Cardiac muscle cell (in vitro differentiated cells and primary cell): ENCODE measurements around the gene AKT1S1. TPM values are rescaled to one million over a fixed set of nuclear protein-coding genes. Genes with fewer than 3 reads are reported as not detected.

ENCODE experiments used
- DNase-seq, 2 donors: peaks; one replicate each; pipeline versions ENCODE4 v3.0.0 to v3.0.0-alpha.2; 2010 to 2017; ENCODE audit warnings: low read depth in 1 of 2, low spot score in 1 of 2
- H3K27ac ChIP-seq: fragments of 200-600 bp; sonication (generic); 2 replicates; pipeline ENCODE4 v1.5.1; 2016
- H3K27me3 ChIP-seq: fragments of 200-600 bp; sonication (generic); 2 replicates; pipeline ENCODE4 v1.6.0; 2016; ENCODE audit warnings: control low read depth
- H3K36me3 ChIP-seq: fragments of 200-600 bp; sonication (generic); 2 replicates; pipeline ENCODE4 v1.5.1; 2016; ENCODE audit warnings: control low read depth
- H3K4me1 ChIP-seq: fragments of 200-600 bp; sonication (generic); 2 replicates; pipeline ENCODE4 v1.8.1; 2017; ENCODE audit warnings: low read depth, mild to moderate bottlenecking, mixed run types
- H3K4me3 ChIP-seq: fragments of 200-600 bp; sonication (generic); 2 replicates; pipeline ENCODE4 v1.5.1; 2016; ENCODE audit warnings: mild to moderate bottlenecking
- H3K9me3 ChIP-seq: fragments of 200-600 bp; sonication (generic); 2 replicates; pipeline ENCODE4 v1.5.1; 2017; ENCODE audit warnings: low read depth, mild to moderate bottlenecking, control low read depth
- polyA plus RNA-seq: library from polyadenylated mRNA; unstranded; fragments of >200 nt; fragmentation: Nextera tagmentation; extraction: Ambion mirVana; gene quantifications from 2 replicates; pipeline ENCODE4 v1.2.1, GENCODE V29; 2016
- total RNA-seq: library from RNA; depleted of rRNA; stranded (reverse); fragments of >200 nt; gene quantifications from 2 replicates; pipeline ENCODE4 v1.2.3, GENCODE V29; 2016
- TF ChIP-seq, protein P1 (sequence below): IDR thresholded peaks from 2 replicates; pipeline ENCODE4 v1.5.1; 2012; ENCODE audit warnings: low read depth, mild to moderate bottlenecking, low read length

AKT1S1 gene
- total and polyA plus RNA-seq, 2 experiments from 2014 or later: 27.5 to 66.2 TPM

DNA sequence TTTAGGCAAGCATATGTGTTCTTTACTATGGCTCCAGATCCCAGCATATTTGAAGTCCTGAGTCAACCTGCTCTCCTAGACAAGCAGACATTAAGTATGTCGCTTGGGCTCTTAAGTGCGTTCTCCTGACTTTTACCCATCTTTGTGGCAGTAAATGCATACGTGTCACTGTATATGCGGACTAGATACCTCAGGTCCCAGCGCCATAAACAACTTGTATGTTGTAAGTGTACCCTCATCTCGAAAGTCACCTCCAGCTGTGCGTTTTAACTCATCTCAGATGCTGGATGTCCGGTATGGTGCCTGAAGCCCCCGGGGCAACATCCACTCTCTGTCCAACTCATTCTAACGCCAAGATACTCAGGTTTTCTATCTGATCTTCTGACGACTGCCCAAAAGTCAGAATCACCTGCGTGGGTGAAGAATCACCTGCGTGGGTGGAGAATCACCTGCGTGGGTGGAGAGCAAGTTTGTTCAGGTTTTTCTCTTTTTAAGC lies 24.5 kb downstream of the AKT1S1 start:
- TF ChIP-seq, protein P1, sequence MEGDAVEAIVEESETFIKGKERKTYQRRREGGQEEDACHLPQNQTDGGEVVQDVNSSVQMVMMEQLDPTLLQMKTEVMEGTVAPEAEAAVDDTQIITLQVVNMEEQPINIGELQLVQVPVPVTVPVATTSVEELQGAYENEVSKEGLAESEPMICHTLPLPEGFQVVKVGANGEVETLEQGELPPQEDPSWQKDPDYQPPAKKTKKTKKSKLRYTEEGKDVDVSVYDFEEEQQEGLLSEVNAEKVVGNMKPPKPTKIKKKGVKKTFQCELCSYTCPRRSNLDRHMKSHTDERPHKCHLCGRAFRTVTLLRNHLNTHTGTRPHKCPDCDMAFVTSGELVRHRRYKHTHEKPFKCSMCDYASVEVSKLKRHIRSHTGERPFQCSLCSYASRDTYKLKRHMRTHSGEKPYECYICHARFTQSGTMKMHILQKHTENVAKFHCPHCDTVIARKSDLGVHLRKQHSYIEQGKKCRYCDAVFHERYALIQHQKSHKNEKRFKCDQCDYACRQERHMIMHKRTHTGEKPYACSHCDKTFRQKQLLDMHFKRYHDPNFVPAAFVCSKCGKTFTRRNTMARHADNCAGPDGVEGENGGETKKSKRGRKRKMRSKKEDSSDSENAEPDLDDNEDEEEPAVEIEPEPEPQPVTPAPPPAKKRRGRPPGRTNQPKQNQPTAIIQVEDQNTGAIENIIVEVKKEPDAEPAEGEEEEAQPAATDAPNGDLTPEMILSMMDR: no peak
- peaks cover 10% of the 10 kb centered on the region for H3K4me1 ChIP-seq
- peak overlapping the region; percentile 79 for H3K4me3 ChIP-seq
- H3K9me3 ChIP-seq: no peaks in the 10 kb centered on the region
- no peak overlapping the region for H3K27ac ChIP-seq
- H3K27me3 ChIP-seq: no peaks in the 10 kb centered on the region
- no peak for DNase-seq
- peaks cover 28% of the 10 kb centered on the region for H3K36me3 ChIP-seq

DNA sequence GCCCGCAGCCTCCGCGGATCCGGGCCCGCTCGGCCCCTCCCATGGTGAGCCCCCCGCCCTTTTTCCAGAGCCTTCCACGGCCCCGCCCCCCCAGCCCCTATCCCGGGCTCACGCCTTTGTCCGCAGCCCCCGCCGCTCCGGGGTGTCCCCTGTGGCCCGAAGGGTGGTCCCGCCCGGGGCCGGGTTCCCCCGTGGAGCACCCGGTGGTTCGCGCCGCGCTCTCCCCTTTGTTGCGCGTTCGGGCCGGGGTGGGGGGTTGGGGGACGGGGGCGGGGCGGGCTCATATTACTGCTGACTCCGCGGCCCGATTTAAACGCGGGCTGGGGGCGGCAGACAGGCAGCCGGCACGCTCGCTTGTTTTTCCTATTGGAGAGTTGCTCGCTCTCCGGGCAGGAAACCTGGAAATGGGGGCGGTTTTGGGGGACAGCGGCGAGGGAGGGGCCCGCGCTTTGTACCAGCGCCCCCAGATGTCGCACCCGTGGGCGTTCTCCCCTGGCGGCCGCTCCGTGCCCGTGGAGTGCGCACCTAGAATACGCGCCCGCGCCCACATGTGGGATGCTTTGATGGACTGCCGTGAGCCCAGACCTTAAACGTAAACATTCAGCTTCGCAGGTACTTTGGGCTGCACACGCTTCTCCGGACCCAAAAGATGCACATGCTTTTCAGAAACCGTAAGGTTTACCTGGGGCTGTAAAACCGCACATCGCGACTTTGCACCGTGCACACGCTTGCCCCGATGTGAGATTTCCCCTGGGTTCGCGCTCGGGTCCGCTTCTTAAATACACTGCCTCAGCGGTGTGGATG lies 25.5 kb downstream of the AKT1S1 start:
- no peaks in the 10 kb centered on the region for H3K9me3 ChIP-seq
- H3K27me3 ChIP-seq: no peaks in the 10 kb centered on the region
- DNase-seq: peak; percentile 22 to 82
- peak overlapping the region; percentile 97 for H3K27ac ChIP-seq
- H3K36me3 ChIP-seq: peaks cover 18% of the 10 kb centered on the region
- TF ChIP-seq, protein P1: no peak
- H3K4me1 ChIP-seq: peaks cover 10% of the 10 kb centered on the region
- peak overlapping the region; percentile 79 for H3K4me3 ChIP-seq

DNA sequence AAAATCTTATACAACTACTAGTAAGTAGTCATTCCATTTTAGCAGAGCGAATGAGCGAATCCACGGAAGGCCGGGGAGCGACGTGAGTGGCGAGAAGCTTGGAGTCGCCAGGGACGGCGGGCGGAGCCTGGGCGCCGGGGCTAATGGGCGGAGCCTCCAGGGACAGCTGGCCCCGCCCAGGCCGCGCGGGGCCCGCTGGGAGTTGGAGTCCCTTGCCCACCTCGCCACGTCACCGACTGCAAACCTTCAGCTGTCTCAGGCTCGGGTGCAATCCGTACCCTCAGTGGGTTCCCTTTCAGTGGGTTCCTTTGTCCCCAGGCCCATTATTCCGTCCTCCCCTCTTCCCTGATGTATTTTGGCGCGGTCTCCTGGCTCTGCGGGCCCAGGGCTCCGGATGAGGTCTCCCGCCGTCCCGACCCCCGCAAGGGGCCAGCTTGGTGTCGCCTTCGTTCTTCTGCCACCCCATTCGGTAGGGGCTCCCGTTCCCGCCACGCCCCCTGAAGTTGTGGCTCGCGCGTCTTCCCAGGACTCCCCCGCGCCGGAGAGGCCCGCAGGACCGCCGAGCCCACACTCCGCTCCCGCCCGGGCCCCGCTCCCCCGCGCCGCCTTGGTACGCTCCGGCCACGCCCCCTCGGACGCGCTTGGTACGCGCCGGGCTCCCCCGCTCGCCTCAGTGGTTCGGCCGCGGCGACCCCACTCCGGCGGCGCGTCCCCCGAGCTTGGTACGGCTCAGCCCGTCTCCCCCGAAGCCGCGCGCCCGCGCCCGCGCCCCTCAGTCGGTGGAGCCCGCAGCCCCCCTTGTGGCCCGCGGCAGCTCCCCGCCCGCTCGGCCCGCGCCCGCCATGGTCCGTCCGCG lies 26.4 kb downstream of the AKT1S1 start, which contains the start of gene PTOV1:
TSS of gene PTOV1 (plus strand) at position 673 of the 856 bp plus-strand sequence.
- Histone ChIP-seq H3K27me3 (no peaks in the 10 kb centered on the region), H3K36me3 (peaks cover 13% of the 10 kb centered on the region), H3K27ac (peak within 1 kb of the TSS; percentile 97), H3K9me3 (no peaks in the 10 kb centered on the region), H3K4me1 (peaks cover 10% of the 10 kb centered on the region), H3K4me3 (peak within 1 kb of the TSS; percentile 79)
- TF ChIP-seq, protein P1: no peak
- DNase-seq: peak; percentile 95 to 96

DNA sequence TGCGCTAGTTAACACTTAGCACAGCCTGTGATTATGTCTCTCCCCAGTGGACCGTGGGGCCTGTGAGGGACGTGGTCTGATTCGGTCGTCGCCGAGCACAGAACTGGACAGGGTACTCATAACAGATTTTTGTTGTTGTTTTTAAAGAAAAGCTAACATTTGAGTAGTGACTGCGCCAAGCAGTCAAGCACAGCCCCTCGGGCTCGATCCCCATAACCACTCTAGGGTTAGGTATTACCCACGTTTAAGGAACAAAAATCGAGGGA lies 27.0 kb downstream of the AKT1S1 start:
- Histone ChIP-seq H3K4me3 (peak overlapping the region; percentile 79), H3K4me1 (peaks cover 10% of the 10 kb centered on the region), H3K27ac (peak overlapping the region; percentile 97), H3K36me3 (peaks cover 8% of the 10 kb centered on the region), H3K27me3 (no peaks in the 10 kb centered on the region), H3K9me3 (no peaks in the 10 kb centered on the region)
- DNase-seq: no peak
- TF ChIP-seq, protein P1: no peak

DNA sequence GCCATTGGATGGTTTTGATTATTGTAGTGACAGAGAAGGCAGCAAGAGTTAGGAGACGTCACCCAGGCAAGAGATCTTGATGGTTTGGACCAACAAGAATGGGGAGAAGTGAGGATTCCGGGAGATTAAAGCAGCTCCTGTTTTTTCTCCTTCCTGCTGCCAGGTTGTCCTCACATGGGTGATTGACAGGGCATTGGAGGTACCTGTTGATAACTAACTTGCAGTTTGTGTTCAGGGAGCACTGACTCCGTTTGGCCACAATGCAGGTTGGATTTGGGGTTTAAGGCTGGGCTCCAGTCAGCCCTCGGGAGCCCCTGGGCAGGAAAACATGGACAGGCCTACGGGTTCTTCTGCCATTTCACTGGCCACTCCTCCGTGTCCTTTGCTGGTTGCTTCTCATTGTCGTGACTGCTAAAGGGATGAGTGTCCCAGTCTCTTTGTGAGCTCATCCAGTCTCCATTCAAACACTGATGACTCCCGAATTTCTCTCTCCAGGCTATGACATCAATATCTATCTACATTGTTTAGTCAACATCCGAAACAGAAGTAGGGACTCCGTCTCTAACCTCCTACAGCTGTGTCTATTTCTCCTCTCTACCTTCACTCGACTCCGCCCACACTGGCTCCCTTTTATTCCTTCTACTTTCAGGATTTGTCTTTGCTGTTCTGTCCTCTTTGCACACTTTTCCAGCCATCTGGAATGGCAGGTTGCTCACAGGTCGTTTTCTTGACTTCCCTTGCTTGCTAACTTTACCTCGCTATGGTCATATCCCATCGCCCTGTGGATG lies 27.5 kb downstream of the AKT1S1 start:
- no peak for DNase-seq
- Histone ChIP-seq H3K27me3 (no peaks in the 10 kb centered on the region), H3K4me3 (peak overlapping the region; percentile 79), H3K4me1 (peaks cover 10% of the 10 kb centered on the region), H3K9me3 (no peaks in the 10 kb centered on the region), H3K36me3 (peaks cover 3% of the 10 kb centered on the region), H3K27ac (peak overlapping the region; percentile 97)
- TF ChIP-seq, protein P1: no peak
